ENCODE measurements around the gene ITPK1. TPM values are rescaled to one million over a fixed set of nuclear protein-coding genes. Genes with fewer than 3 reads are reported as not detected.

Gene ITPK1
- total and polyA plus RNA-seq, 2 experiments from 2014 or later: 35.9 to 101 TPM

- Histone ChIP-seq H3K4me3 (no peak overlapping the region), H3K4me1 (ENCODE audit: insufficient read depth) (no peaks in the 10 kb centered on the region), H4K20me1 (replicated peaks; ENCODE audit: insufficient read depth) (no peaks in the 10 kb centered on the region), H3K27me3 (ENCODE audit: insufficient read depth) (no peaks in the 10 kb centered on the region), H3K27ac (ENCODE audit: low read depth) (no peak overlapping the region), H3K9me2 (ENCODE audit: insufficient read depth) (no peaks in the 10 kb centered on the region), H3F3A (replicated peaks; ENCODE audit: low read depth) (no peaks in the 10 kb centered on the region), H3K4me2 (no peak overlapping the region), H3K79me2 (replicated peaks; ENCODE audit: insufficient read depth) (no peaks in the 10 kb centered on the region), H2AFZ (no peak overlapping the region), H3K36me3 (ENCODE audit: insufficient read depth) (no peaks in the 10 kb centered on the region; the same call in 1 of the 2 replicates)
- Mint-ChIP-seq H3K27me3 (ENCODE audit: insufficient read depth, low read depth, poor library complexity) (peaks cover 6% of the 10 kb centered on the region), H3K4me3 (no peak overlapping the region), H3K36me3 (ENCODE audit: low read depth) (peaks cover 40% of the 10 kb centered on the region), H3K9me3 (no peaks in the 10 kb centered on the region), H3K27ac (no peak overlapping the region), H3K4me1 (no peaks in the 10 kb centered on the region; the same call in 2 of the 3 replicates)
- TF ChIP-seq POLR2AphosphoS5 (IDR thresholded peaks at IDR 0.05; ENCODE audit: low read depth) (no peak), EZH2 (IDR thresholded peaks at IDR 0.05; ENCODE audit: low read depth, unreplicated experiment) (no peak), JUNB (IDR thresholded peaks at IDR 0.05; ENCODE audit: unreplicated experiment) (no peak)
- TF ChIP-seq, protein P1, sequence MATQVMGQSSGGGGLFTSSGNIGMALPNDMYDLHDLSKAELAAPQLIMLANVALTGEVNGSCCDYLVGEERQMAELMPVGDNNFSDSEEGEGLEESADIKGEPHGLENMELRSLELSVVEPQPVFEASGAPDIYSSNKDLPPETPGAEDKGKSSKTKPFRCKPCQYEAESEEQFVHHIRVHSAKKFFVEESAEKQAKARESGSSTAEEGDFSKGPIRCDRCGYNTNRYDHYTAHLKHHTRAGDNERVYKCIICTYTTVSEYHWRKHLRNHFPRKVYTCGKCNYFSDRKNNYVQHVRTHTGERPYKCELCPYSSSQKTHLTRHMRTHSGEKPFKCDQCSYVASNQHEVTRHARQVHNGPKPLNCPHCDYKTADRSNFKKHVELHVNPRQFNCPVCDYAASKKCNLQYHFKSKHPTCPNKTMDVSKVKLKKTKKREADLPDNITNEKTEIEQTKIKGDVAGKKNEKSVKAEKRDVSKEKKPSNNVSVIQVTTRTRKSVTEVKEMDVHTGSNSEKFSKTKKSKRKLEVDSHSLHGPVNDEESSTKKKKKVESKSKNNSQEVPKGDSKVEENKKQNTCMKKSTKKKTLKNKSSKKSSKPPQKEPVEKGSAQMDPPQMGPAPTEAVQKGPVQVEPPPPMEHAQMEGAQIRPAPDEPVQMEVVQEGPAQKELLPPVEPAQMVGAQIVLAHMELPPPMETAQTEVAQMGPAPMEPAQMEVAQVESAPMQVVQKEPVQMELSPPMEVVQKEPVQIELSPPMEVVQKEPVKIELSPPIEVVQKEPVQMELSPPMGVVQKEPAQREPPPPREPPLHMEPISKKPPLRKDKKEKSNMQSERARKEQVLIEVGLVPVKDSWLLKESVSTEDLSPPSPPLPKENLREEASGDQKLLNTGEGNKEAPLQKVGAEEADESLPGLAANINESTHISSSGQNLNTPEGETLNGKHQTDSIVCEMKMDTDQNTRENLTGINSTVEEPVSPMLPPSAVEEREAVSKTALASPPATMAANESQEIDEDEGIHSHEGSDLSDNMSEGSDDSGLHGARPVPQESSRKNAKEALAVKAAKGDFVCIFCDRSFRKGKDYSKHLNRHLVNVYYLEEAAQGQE (IDR thresholded peaks at IDR 0.05; ENCODE audit: unreplicated experiment): no peak
- DNase-seq (ENCODE audit: low spot score): no peak
- no peak for ATAC-seq
Measured at GRCh38 chr14:92946847-92947545, 168.7 kb downstream of the ITPK1 start.

- no peak overlapping the region for H3K27ac Mint-ChIP-seq
- H3K9me2 ChIP-seq (ENCODE audit: insufficient read depth): no peaks in the 10 kb centered on the region
- H3K4me1 ChIP-seq (ENCODE audit: insufficient read depth): no peaks in the 10 kb centered on the region
- no peaks in the 10 kb centered on the region for H4K20me1 ChIP-seq (replicated peaks; ENCODE audit: insufficient read depth)
- H3K4me1 Mint-ChIP-seq: no peaks in the 10 kb centered on the region; the same call in 2 of the 3 replicates
- no peak for DNase-seq (ENCODE audit: low spot score)
- peaks cover 39% of the 10 kb centered on the region for H3K36me3 Mint-ChIP-seq (ENCODE audit: low read depth)
- no peaks in the 10 kb centered on the region for H3K9me3 Mint-ChIP-seq
- no peaks in the 10 kb centered on the region; the same call in 1 of the 2 replicates for H3K36me3 ChIP-seq (ENCODE audit: insufficient read depth)
- H3K4me3 Mint-ChIP-seq: no peak overlapping the region
- ATAC-seq: no peak
- H3K27ac ChIP-seq (ENCODE audit: low read depth): no peak overlapping the region
- H3K4me2 ChIP-seq: no peak overlapping the region
- no peaks in the 10 kb centered on the region for H3K27me3 ChIP-seq (ENCODE audit: insufficient read depth)
- peaks cover 11% of the 10 kb centered on the region for H3K27me3 Mint-ChIP-seq (ENCODE audit: insufficient read depth, low read depth, poor library complexity)
- no peak overlapping the region for H3K4me3 ChIP-seq
- no peaks in the 10 kb centered on the region for H3K79me2 ChIP-seq (replicated peaks; ENCODE audit: insufficient read depth)
- no peak overlapping the region for H2AFZ ChIP-seq
- no peaks in the 10 kb centered on the region for H3F3A ChIP-seq (replicated peaks; ENCODE audit: low read depth)
- TF ChIP-seq, protein P1 (IDR thresholded peaks at IDR 0.05; ENCODE audit: unreplicated experiment): no peak
- TF ChIP-seq CREB1 (CRISPR knock-in tag; IDR thresholded peaks at IDR 0.05; ENCODE audit: low read depth) (no peak), CTCF (conservative IDR thresholded peaks at IDR 0.05; ENCODE audit: low read depth in 2 of 2) (no peak), STAT1 (IDR thresholded peaks at IDR 0.05; ENCODE audit: unreplicated experiment) (no peak), NANOG (IDR thresholded peaks at IDR 0.05; ENCODE audit: borderline replicate concordance) (no peak), POLR2AphosphoS5 (IDR thresholded peaks at IDR 0.05; ENCODE audit: low read depth) (no peak), ZNF114 (CRISPR knock-in tag; IDR thresholded peaks at IDR 0.05) (no peak)
- TF ChIP-seq, protein P2, sequence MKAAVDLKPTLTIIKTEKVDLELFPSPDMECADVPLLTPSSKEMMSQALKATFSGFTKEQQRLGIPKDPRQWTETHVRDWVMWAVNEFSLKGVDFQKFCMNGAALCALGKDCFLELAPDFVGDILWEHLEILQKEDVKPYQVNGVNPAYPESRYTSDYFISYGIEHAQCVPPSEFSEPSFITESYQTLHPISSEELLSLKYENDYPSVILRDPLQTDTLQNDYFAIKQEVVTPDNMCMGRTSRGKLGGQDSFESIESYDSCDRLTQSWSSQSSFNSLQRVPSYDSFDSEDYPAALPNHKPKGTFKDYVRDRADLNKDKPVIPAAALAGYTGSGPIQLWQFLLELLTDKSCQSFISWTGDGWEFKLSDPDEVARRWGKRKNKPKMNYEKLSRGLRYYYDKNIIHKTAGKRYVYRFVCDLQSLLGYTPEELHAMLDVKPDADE (IDR thresholded peaks at IDR 0.05): no peak
Measured at GRCh38 chr14:92945959-92946846, 169.5 kb downstream of the ITPK1 start.

Data from GM23338 (cell line).